HG02870 (cell line): Measurements from ENCODE around the gene ATG9B.

Source experiments
- ATAC-seq: cut with Tn5 transposase; IDR thresholded peaks from one replicate; pipeline ENCODE4 v1.9.1; 2021; ENCODE audit warnings: mild to moderate bottlenecking, moderate library complexity; ENCODE audit not compliant: unreplicated experiment

ATG9B gene

GRCh38 chr7:150971242-150972022 is 52.9 kb downstream of the ATG9B start:
- no peak for ATAC-seq

DNA sequence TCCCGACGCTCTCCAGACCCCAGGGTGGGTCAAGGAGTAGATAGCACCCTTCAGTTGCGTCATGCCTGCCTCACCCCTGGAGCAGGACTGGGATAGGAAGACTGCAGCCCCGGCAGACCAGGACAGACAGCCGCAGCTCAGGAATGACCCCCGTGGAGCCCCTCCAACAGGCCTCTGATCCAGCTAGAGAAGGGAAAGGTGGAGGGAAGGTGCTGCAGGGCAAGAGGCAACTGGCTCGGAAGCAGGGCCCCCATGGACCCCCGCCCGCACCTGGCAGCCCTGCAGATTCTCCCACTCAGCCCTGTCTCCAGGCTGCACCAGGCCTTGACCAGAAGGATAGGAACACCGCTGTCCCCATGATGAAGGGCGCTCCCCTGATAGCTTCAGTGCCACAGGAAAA is 53.9 kb downstream of the ATG9B start:
- no peak for ATAC-seq

DNA sequence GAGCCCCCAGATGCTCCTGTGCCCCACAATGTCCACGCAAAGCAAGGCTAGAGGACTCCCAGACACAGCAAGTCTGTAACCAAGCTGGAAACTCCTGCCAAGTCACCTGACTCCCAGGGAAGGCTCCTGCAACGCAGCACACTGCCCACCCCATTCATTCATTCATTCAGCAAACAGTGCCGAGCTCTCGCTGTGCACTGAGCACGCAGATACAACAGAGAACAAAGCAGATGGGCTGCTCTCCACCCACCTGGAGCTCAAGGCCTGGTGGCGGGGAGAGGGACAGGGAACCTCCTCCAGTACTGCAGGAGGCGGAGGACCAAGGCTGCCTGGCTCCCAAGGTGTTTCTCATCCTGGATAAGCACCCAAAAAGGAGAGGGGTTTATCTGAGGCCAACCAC is 54.8 kb downstream of the ATG9B start:
- ATAC-seq: no peak

DNA sequence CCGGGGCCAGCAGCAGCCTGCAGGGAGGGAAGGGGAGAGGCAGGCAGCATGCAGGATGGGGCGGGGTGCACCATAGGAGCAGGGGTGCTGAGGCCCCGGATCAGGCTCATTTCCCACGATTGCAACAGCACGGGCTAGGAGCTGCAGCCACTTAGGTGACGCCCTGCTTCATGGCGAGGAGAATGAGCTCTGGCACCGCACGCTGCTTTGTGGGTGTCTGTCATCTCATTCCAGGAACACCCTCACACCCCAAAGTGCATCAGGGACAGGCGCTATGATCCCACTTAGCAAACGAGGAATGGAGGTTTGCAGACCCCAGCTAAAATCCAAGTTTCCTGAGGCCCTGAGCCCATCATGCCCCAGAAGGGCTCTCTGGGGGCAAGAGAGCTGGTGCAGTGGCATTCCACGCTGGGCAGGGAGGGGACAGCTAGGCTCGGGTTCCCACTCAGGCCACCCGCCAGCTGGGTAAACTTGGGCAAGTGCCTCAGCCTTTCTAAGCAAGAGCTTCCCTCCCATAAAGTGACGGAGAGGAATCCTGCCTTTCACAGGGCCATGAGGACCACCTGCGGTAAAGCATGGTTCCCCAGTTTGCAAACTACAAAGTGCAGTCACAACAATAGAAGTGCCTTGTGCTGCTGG is 55.4 kb downstream of the ATG9B start:
- ATAC-seq: no peak

DNA sequence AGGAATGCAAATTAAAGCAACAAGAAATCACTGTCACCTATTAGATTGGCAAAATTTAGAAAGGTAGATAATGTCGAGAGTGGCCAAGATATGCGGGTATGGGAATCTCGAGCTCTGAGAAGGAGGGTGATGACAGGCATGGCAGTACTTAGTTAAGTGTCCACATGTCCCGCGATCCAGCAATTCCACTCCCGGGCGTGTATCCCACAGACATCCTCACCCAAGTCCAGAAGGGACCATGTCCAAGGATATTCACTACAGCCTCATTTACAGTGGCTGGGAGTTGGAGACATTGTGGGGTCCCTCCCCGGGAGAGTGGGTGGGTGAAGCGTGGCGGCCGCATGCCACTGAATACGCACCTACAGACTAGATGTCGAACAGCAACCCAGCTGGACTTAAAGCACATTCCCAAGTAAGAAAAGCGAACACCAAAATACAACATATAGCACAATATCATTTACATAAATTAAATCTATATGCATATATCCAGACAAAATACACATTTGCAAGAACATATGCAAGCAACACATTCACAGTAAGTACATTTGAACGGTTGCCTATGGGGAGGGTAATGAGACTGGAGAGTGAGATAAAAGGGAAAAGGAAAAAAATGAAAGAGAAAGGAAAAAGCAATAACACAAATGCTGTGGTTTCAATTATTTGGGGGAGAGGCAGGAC is 56.1 kb downstream of the ATG9B start:
- ATAC-seq: no peak

- ATAC-seq: no peak
Measured at GRCh38 chr7:150967349-150967748, 56.9 kb downstream of the ATG9B start.

DNA sequence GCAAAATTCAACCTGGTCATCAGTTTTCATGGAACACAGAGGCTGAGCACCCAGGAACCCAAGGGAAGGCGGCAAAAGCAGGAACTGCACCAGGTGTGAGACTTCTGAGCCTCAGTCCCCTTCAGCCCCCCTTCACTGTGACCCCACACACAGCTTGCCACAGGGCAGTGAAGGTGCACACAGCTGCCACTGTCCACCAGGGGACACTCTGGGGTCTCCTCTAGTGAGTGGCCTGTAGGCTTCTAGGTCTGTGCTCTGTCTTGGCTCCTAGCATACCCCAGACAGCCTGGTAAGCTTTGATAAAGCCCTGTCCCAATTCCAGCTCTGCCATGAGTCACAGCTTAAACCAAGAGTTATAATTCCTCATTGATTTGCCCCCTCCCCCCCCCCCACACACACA is 58.3 kb downstream of the ATG9B start:
- no peak for ATAC-seq

DNA sequence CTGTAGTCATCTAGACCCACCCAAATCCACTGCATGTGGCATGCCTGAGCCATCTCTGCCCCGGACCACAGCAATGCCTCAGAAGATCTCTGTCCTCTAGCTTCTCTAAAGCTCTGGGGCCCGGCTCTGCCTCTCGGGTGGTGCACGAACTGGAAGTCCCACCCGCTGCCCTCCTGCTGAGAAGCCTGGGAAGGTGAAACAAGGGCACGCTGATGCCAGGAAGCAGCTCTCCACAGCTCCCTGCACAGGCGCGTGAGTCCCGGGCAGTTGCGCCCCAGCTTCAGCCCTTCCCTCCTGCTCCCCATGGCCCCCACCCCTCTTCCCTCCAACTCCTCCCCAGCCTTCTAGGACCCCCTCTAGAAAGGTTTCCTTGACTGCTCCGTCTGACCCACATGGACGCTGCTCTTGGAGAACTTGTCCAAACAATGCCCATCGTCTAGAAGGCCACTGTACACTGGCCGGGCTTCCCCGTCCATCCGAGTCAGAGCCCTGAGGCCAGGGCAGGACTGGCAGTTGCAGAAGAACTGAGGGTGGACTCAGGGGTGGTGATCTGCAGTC is 58.9 kb downstream of the ATG9B start:
- no peak for ATAC-seq
